Astrocyte (in vitro differentiated cells and primary cell): ENCODE data around the gene SOBP.

ENCODE experiments used
- CTCF ChIP-seq: IDR thresholded peaks from 2 replicates; pipeline ENCODE4 v1.5.1; 2011; ENCODE audit warnings: low read depth, mild to moderate bottlenecking, inconsistent platforms, low read length, moderate library complexity; ENCODE audit not compliant: insufficient read depth
- EZH2 ChIP-seq: IDR thresholded peaks from 2 replicates; pipeline ENCODE4 v1.6.1; 2012; ENCODE audit warnings: mild to moderate bottlenecking, low read length, inconsistent platforms; ENCODE audit not compliant: insufficient read depth

- TF ChIP-seq EZH2 (no peak), CTCF (no peak)
Measured at GRCh38 chr6:107440936-107441335, 49.0 kb upstream of the SOBP start.
